HL-60 (cell line): Measurements from ENCODE around the gene RTN4RL1.

ENCODE experiments used
- CTCF ChIP-seq: IDR thresholded peaks from one replicate; pipeline ENCODE4 v1.5.1; 2011; ENCODE audit warnings: low read length, control low read depth, inconsistent platforms; ENCODE audit not compliant: insufficient read depth
- GABPA ChIP-seq: IDR thresholded peaks from 2 replicates; pipeline ENCODE4 v1.6.1; 2012; ENCODE audit warnings: low read depth
- POLR2AphosphoS5 ChIP-seq: IDR thresholded peaks from 2 replicates; pipeline ENCODE4 v1.6.1; 2012; ENCODE audit warnings: low read depth
- REST ChIP-seq: IDR thresholded peaks from 2 replicates; pipeline ENCODE4 v1.6.1; 2012; ENCODE audit warnings: low read depth; ENCODE audit not compliant: insufficient replicate concordance

- no peak for TF ChIP-seq CTCF
- TF ChIP-seq GABPA, result no peak
- TF ChIP-seq POLR2AphosphoS5, result no peak
- no peak for TF ChIP-seq REST
Observed at GRCh38 chr17:2012499-2012898, 12.6 kb downstream of the RTN4RL1 start.
